NCI-H2196 treated with DMSO at 0.1 percent for 48 hours (cell line): ENCODE results near the gene MYD88.

Experiments used
- DNase-seq: peaks from one replicate; lab custom pipeline; 2025; ENCODE audit not compliant: unreplicated experiment; lab: John Stamatoyannopoulos, UW

The MYD88 gene

GRCh38 chr3:38138349-38139190, at the start of gene MYD88:
TSS of gene MYD88 (plus strand) at chr3:38138661. CDS start at chr3:38138701, 40 bp downstream.
- no peak for DNase-seq

- DNase-seq, result no peak
Measured at GRCh38 chr3:38089163-38089562, 49.3 kb upstream of the MYD88 start.

GRCh38 chr3:38090453-38090852, 48.0 kb upstream of the MYD88 start:
- no peak for DNase-seq

- no peak for DNase-seq
Measured at GRCh38 chr3:38094999-38095398, 43.5 kb upstream of the MYD88 start.

GRCh38 chr3:38095669-38096483, 42.6 kb upstream of the MYD88 start:
- DNase-seq, result no peak

- DNase-seq, result no peak
Measured at GRCh38 chr3:38097446-38098375, 40.8 kb upstream of the MYD88 start.

GRCh38 chr3:38098376-38098723, 40.1 kb upstream of the MYD88 start:
- DNase-seq, result no peak

GRCh38 chr3:38099518-38099917, 38.9 kb upstream of the MYD88 start:
- no peak for DNase-seq

GRCh38 chr3:38100498-38100897, 38.0 kb upstream of the MYD88 start:
- DNase-seq, result no peak

- no peak for DNase-seq
Measured at GRCh38 chr3:38101811-38102443, 36.5 kb upstream of the MYD88 start.

GRCh38 chr3:38102444-38102814, 36.0 kb upstream of the MYD88 start:
- DNase-seq, result no peak

GRCh38 chr3:38105525-38105924, 32.9 kb upstream of the MYD88 start:
- DNase-seq, result no peak

- DNase-seq, result no peak
Measured at GRCh38 chr3:38107911-38108648, 30.4 kb upstream of the MYD88 start.

GRCh38 chr3:38108649-38109579, 29.5 kb upstream of the MYD88 start:
- DNase-seq, result no peak

- no peak for DNase-seq
Measured at GRCh38 chr3:38109580-38110313, 28.7 kb upstream of the MYD88 start.

- DNase-seq, result no peak
Measured at GRCh38 chr3:38110314-38111050, 28.0 kb upstream of the MYD88 start.

- no peak for DNase-seq
Measured at GRCh38 chr3:38111201-38111600, 27.3 kb upstream of the MYD88 start.
